ENCODE measurements around the gene FEZ2.

FEZ2 gene

GRCh38 chr2:36511858-36512603, 85.9 kb downstream of the FEZ2 start:
- no peak for TF ChIP-seq REST (IDR thresholded peaks at IDR 0.05; ENCODE audit: low read depth)
- TF ChIP-seq CREB1 (IDR thresholded peaks at IDR 0.05; ENCODE audit: low read depth): no peak
- TF ChIP-seq RAD21 (IDR thresholded peaks at IDR 0.05; ENCODE audit: low read depth): no peak
- no peak for TF ChIP-seq TEAD4 (IDR thresholded peaks at IDR 0.05)
- no peak for TF ChIP-seq YY1 (IDR thresholded peaks at IDR 0.05; ENCODE audit: low read depth)
- no peak for TF ChIP-seq ZBTB7A (IDR thresholded peaks at IDR 0.05; ENCODE audit: low read depth)
- TF ChIP-seq TCF12 (IDR thresholded peaks at IDR 0.05; ENCODE audit: low read depth): no peak
- TF ChIP-seq TAF1 (IDR thresholded peaks at IDR 0.05; ENCODE audit: low read depth): no peak
- no peak for TF ChIP-seq EP300 (IDR thresholded peaks at IDR 0.05; ENCODE audit: borderline replicate concordance)
- no peak for TF ChIP-seq MAX (IDR thresholded peaks at IDR 0.05)
- no peak for TF ChIP-seq CEBPB (IDR thresholded peaks at IDR 0.05)
- TF ChIP-seq NFIC (IDR thresholded peaks at IDR 0.05): no peak
- no peak for TF ChIP-seq EGR1 (IDR thresholded peaks at IDR 0.05)
- TF ChIP-seq FOXM1 (IDR thresholded peaks at IDR 0.05; ENCODE audit: borderline replicate concordance, low read depth): no peak
- TF ChIP-seq USF1 (IDR thresholded peaks at IDR 0.05): no peak

- no peak for TF ChIP-seq RAD21 (IDR thresholded peaks at IDR 0.05; ENCODE audit: low read depth)
- no peak for TF ChIP-seq NFIC (IDR thresholded peaks at IDR 0.05)
- TF ChIP-seq EP300 (IDR thresholded peaks at IDR 0.05; ENCODE audit: borderline replicate concordance): no peak
- TF ChIP-seq FOXM1 (IDR thresholded peaks at IDR 0.05; ENCODE audit: borderline replicate concordance, low read depth): no peak
- TF ChIP-seq TCF12 (IDR thresholded peaks at IDR 0.05; ENCODE audit: low read depth): no peak
- no peak for TF ChIP-seq REST (IDR thresholded peaks at IDR 0.05; ENCODE audit: low read depth)
- TF ChIP-seq ZBTB7A (IDR thresholded peaks at IDR 0.05; ENCODE audit: low read depth): no peak
- TF ChIP-seq EGR1 (IDR thresholded peaks at IDR 0.05): no peak
- no peak for TF ChIP-seq MAX (IDR thresholded peaks at IDR 0.05)
- TF ChIP-seq CREB1 (IDR thresholded peaks at IDR 0.05; ENCODE audit: low read depth): no peak
- no peak for TF ChIP-seq TEAD4 (IDR thresholded peaks at IDR 0.05)
- no peak for TF ChIP-seq CEBPB (IDR thresholded peaks at IDR 0.05)
- no peak for TF ChIP-seq TAF1 (IDR thresholded peaks at IDR 0.05; ENCODE audit: low read depth)
- no peak for TF ChIP-seq USF1 (IDR thresholded peaks at IDR 0.05)
- TF ChIP-seq YY1 (IDR thresholded peaks at IDR 0.05; ENCODE audit: low read depth): no peak
Measured at GRCh38 chr2:36509075-36509474, 88.9 kb downstream of the FEZ2 start.

- TF ChIP-seq EGR1 (IDR thresholded peaks at IDR 0.05) (no peak), FOXM1 (IDR thresholded peaks at IDR 0.05; ENCODE audit: borderline replicate concordance, low read depth) (no peak), USF1 (IDR thresholded peaks at IDR 0.05) (no peak), RAD21 (IDR thresholded peaks at IDR 0.05; ENCODE audit: low read depth) (peak; percentile 92), CREB1 (IDR thresholded peaks at IDR 0.05; ENCODE audit: low read depth) (no peak), MAX (IDR thresholded peaks at IDR 0.05) (no peak), EP300 (IDR thresholded peaks at IDR 0.05; ENCODE audit: borderline replicate concordance) (no peak)
Measured at GRCh38 chr2:36507408-36507812, 90.6 kb downstream of the FEZ2 start.
